Mesendoderm (in vitro differentiated cells): Measurements from ENCODE around the gene NAA15. TPM values are rescaled to one million over a fixed set of nuclear protein-coding genes. Genes with fewer than 3 reads are reported as not detected.
"Not testable (repeated sequence)": the region's sequence is repeated elsewhere in the genome, so short reads cannot be mapped to it uniquely, and the experiment has no call there.

Source experiments
- DNase-seq: peaks from one replicate; pipeline ENCODE4 v3.0.0; 2013
- H2AK5ac ChIP-seq: 2 replicates; pipeline ENCODE4 v1.6.1; 2013; ENCODE audit warnings: low read length, inconsistent platforms
- H2BK120ac ChIP-seq: 2 replicates; pipeline ENCODE4 v1.6.1; 2013; ENCODE audit warnings: low read depth, mild to moderate bottlenecking, low read length, moderate library complexity, mixed read lengths
- H2BK15ac ChIP-seq: replicated peaks from 2 replicates; pipeline ENCODE4 v1.6.1; 2013; ENCODE audit warnings: low read depth, mild to moderate bottlenecking, moderate library complexity
- H2BK5ac ChIP-seq: 2 replicates; pipeline ENCODE4 v1.6.1; 2013; ENCODE audit warnings: low read length, inconsistent platforms
- H3K18ac ChIP-seq: 2 replicates; pipeline ENCODE4 v1.6.1; 2013; ENCODE audit warnings: mild to moderate bottlenecking, low read length, mixed read lengths
- H3K23ac ChIP-seq: one replicate; pipeline ENCODE4 v1.6.1; 2013; ENCODE audit warnings: low read length
- H3K27ac ChIP-seq: 2 replicates; pipeline ENCODE4 v1.5.1; 2013; ENCODE audit warnings: low read depth, mild to moderate bottlenecking, inconsistent platforms, low read length, moderate library complexity
- H3K27me3 ChIP-seq: 2 replicates; pipeline ENCODE4 v1.6.1; 2013; ENCODE audit warnings: low read length, control low read depth, mild to moderate bottlenecking, inconsistent platforms; ENCODE audit not compliant: insufficient read depth, poor library complexity
- H3K36me3 ChIP-seq: 2 replicates; pipeline ENCODE4 v1.6.1; 2013; ENCODE audit warnings: low read length, inconsistent platforms; ENCODE audit not compliant: control insufficient read depth, insufficient read depth
- H3K4ac ChIP-seq: one replicate; pipeline ENCODE4 v1.6.1; 2013; ENCODE audit warnings: low read depth, mild to moderate bottlenecking, low read length, moderate library complexity
- H3K4me1 ChIP-seq: 2 replicates; pipeline ENCODE4 v1.6.1; 2013; ENCODE audit warnings: low read depth, low read length, inconsistent platforms; ENCODE audit not compliant: control insufficient read depth
- H3K4me2 ChIP-seq: 2 replicates; pipeline ENCODE4 v1.6.1; 2013; ENCODE audit warnings: low read length
- H3K4me3 ChIP-seq: 2 replicates; pipeline ENCODE4 v1.5.1; 2013; ENCODE audit warnings: mild to moderate bottlenecking, low read length
- H3K56ac ChIP-seq: one replicate; pipeline ENCODE4 v1.6.1; 2013; ENCODE audit warnings: low read length
- H3K79me1 ChIP-seq: 2 replicates; pipeline ENCODE4 v1.6.1; 2013; ENCODE audit warnings: low read length, inconsistent platforms
- H3K79me2 ChIP-seq: 2 replicates; pipeline ENCODE4 v1.6.1; 2013; ENCODE audit warnings: mild to moderate bottlenecking, low read length; ENCODE audit not compliant: control insufficient read depth, insufficient read depth
- H3K9ac ChIP-seq: 2 replicates; pipeline ENCODE4 v1.6.1; 2013; ENCODE audit warnings: low read length, inconsistent platforms
- H4K5ac ChIP-seq: one replicate; pipeline ENCODE4 v1.6.1; 2013; ENCODE audit warnings: low read length
- H4K8ac ChIP-seq: one replicate; pipeline ENCODE4 v1.6.1; 2013; ENCODE audit warnings: low read depth, mild to moderate bottlenecking, control low read depth, low read length, moderate library complexity
- WGBS: extraction: QIAGEN DNeasy Blood & Tissue Kit; methylation state at CpG from one replicate; pipeline ENCODE4 v1.1.7; 2013; ENCODE audit warnings: low lambda C conversion rate, missing lambda C conversion rate; ENCODE audit not compliant: insufficient coverage; ENCODE audit errors: extremely low coverage; 5-methylcytosine and 5-hydroxymethylcytosine counted together
- polyA plus RNA-seq, 2 experiments: library from polyadenylated mRNA; stranded (reverse); fragments of 200-250 nt; gene quantifications; one replicate each; pipeline ENCODE4 v1.2.3, GENCODE V29; 2013

NAA15 gene
- polyA plus RNA-seq (2013, experiment 1 of 2) = 55.8 TPM
- 53.5 TPM for polyA plus RNA-seq (2013, experiment 2 of 2)

GRCh38 chr4:139301113-139301820 lies at the start of gene NAA15:
Gene NAA15, plus strand, starts transcription at chr4:139301505. Its CDS starts 273 bp downstream, at chr4:139301778.
- Histone ChIP-seq H2BK15ac (no peak within 1 kb of the TSS), H3K56ac (peak within 1 kb of the TSS; percentile 92), H2AK5ac (no peak within 1 kb of the TSS), H3K4me1 (no peaks in the 10 kb centered on the region), H2BK5ac (peak within 1 kb of the TSS; percentile 73), H3K36me3 (peaks cover 3% of the 10 kb centered on the region), H3K79me2 (peaks cover 45% of the 10 kb centered on the region), H4K8ac (no peak within 1 kb of the TSS), H3K9ac (peak within 1 kb of the TSS; percentile 81), H3K4ac (peak within 1 kb of the TSS; percentile 87), H3K23ac (peak within 1 kb of the TSS; percentile 86), H3K27me3 (no peaks in the 10 kb centered on the region), H3K4me3 (peak within 1 kb of the TSS; percentile 93), H3K27ac (peak within 1 kb of the TSS; percentile 85), H4K5ac (peak within 1 kb of the TSS; percentile 7), H2BK120ac (peak within 1 kb of the TSS; percentile 13), H3K18ac (peak within 1 kb of the TSS; percentile 62), H3K4me2 (peak within 1 kb of the TSS; percentile 69), H3K79me1 (peaks cover 2% of the 10 kb centered on the region)
- peak; percentile 99 for DNase-seq
- WGBS = no CpG with 5 or more reads among the region's 61 CpGs

GRCh38 chr4:139253046-139253445 lies 48.3 kb upstream of the NAA15 start:
- H3K36me3 ChIP-seq = no peaks in the 10 kb centered on the region
- H3K4ac ChIP-seq = no peak overlapping the region
- no peak overlapping the region for H2BK120ac ChIP-seq
- DNase-seq = no peak
- H3K18ac ChIP-seq = no peak overlapping the region
- H3K4me1 ChIP-seq = no peaks in the 10 kb centered on the region
- no peak overlapping the region for H2BK5ac ChIP-seq
- no peak overlapping the region for H3K4me2 ChIP-seq
- no peaks in the 10 kb centered on the region for H3K79me2 ChIP-seq
- H2AK5ac ChIP-seq = no peak overlapping the region
- no peak overlapping the region for H3K9ac ChIP-seq
- H4K5ac ChIP-seq = no peak overlapping the region
- H2BK15ac ChIP-seq = no peak overlapping the region
- H3K79me1 ChIP-seq = no peaks in the 10 kb centered on the region
- no peaks in the 10 kb centered on the region for H3K27me3 ChIP-seq
- no peak overlapping the region for H3K27ac ChIP-seq
- H3K23ac ChIP-seq = no peak overlapping the region
- no peak overlapping the region for H3K56ac ChIP-seq
- no peak overlapping the region for H3K4me3 ChIP-seq
- H4K8ac ChIP-seq = no peak overlapping the region

- Histone ChIP-seq H2AK5ac (no peak overlapping the region), H3K4ac (no peak overlapping the region), H4K8ac (no peak overlapping the region), H2BK15ac (no peak overlapping the region), H4K5ac (no peak overlapping the region), H2BK5ac (no peak overlapping the region), H3K4me3 (no peak overlapping the region), H3K79me1 (no peaks in the 10 kb centered on the region), H2BK120ac (no peak overlapping the region), H3K4me1 (no peaks in the 10 kb centered on the region), H3K23ac (no peak overlapping the region), H3K36me3 (no peaks in the 10 kb centered on the region), H3K27me3 (no peaks in the 10 kb centered on the region), H3K4me2 (no peak overlapping the region), H3K79me2 (no peaks in the 10 kb centered on the region), H3K56ac (no peak overlapping the region), H3K27ac (no peak overlapping the region), H3K18ac (no peak overlapping the region), H3K9ac (no peak overlapping the region)
- WGBS = no CpG with 5 or more reads among the region's 3 CpGs
- no peak for DNase-seq
Observed at GRCh38 chr4:139253713-139254112, 47.6 kb upstream of the NAA15 start.

GRCh38 chr4:139255581-139255980 lies 45.7 kb upstream of the NAA15 start:
- not testable (repeated sequence) for H3K79me2 ChIP-seq, H3K36me3 ChIP-seq, H3K27me3 ChIP-seq, H3K4me3 ChIP-seq, H3K4me2 ChIP-seq, H3K4me1 ChIP-seq, H4K8ac ChIP-seq, H2AK5ac ChIP-seq, H2BK120ac ChIP-seq, DNase-seq, H3K56ac ChIP-seq, H3K27ac ChIP-seq, H3K79me1 ChIP-seq, H3K9ac ChIP-seq, H3K4ac ChIP-seq, H4K5ac ChIP-seq, H2BK5ac ChIP-seq, H3K23ac ChIP-seq, H2BK15ac ChIP-seq, H3K18ac ChIP-seq
- no CpG with 5 or more reads among the region's 6 CpGs for WGBS

GRCh38 chr4:139256349-139256748 lies 45.0 kb upstream of the NAA15 start:
- no peak overlapping the region for H3K27ac ChIP-seq
- H3K4me3 ChIP-seq = no peak overlapping the region
- H3K79me2 ChIP-seq = no peaks in the 10 kb centered on the region
- H3K27me3 ChIP-seq = no peaks in the 10 kb centered on the region
- no peak overlapping the region for H2BK15ac ChIP-seq
- no peak overlapping the region for H3K56ac ChIP-seq
- no peak overlapping the region for H2AK5ac ChIP-seq
- no peak overlapping the region for H4K8ac ChIP-seq
- no CpG with 5 or more reads among the region's 2 CpGs for WGBS
- peak; percentile 19 for DNase-seq
- H3K4me1 ChIP-seq = no peaks in the 10 kb centered on the region
- H3K36me3 ChIP-seq = no peaks in the 10 kb centered on the region
- H3K79me1 ChIP-seq = no peaks in the 10 kb centered on the region
- no peak overlapping the region for H3K4me2 ChIP-seq
- no peak overlapping the region for H4K5ac ChIP-seq
- no peak overlapping the region for H2BK120ac ChIP-seq
- H3K4ac ChIP-seq = no peak overlapping the region
- H3K23ac ChIP-seq = no peak overlapping the region
- no peak overlapping the region for H3K18ac ChIP-seq
- H3K9ac ChIP-seq = no peak overlapping the region
- H2BK5ac ChIP-seq = no peak overlapping the region

GRCh38 chr4:139265654-139266053 lies 35.7 kb upstream of the NAA15 start:
- H3K4ac ChIP-seq = no peak overlapping the region
- no peak overlapping the region for H2BK5ac ChIP-seq
- H3K4me2 ChIP-seq = no peak overlapping the region
- H3K23ac ChIP-seq = no peak overlapping the region
- no peaks in the 10 kb centered on the region for H3K4me1 ChIP-seq
- no peak overlapping the region for H2AK5ac ChIP-seq
- no peak for DNase-seq
- no peak overlapping the region for H3K56ac ChIP-seq
- H3K4me3 ChIP-seq = no peak overlapping the region
- no peaks in the 10 kb centered on the region for H3K36me3 ChIP-seq
- 100% methylated on average over 1 of the region's 3 CpGs for whole genome bisulfite sequencing
- no peaks in the 10 kb centered on the region for H3K79me1 ChIP-seq
- no peaks in the 10 kb centered on the region for H3K27me3 ChIP-seq
- no peak overlapping the region for H4K5ac ChIP-seq
- no peak overlapping the region for H4K8ac ChIP-seq
- no peak overlapping the region for H2BK120ac ChIP-seq
- no peak overlapping the region for H3K27ac ChIP-seq
- no peak overlapping the region for H3K9ac ChIP-seq
- H3K18ac ChIP-seq = no peak overlapping the region
- no peaks in the 10 kb centered on the region for H3K79me2 ChIP-seq
- no peak overlapping the region for H2BK15ac ChIP-seq
